HL-60 (cell line): ENCODE measurements around the gene RPL10A.

ENCODE experiments used
- DNase-seq, 2 experiments: peaks; one replicate each; pipeline ENCODE4 v3.0.0-alpha.2; 2010 to 2020; ENCODE audit warnings: low read depth in 1 of 2, low spot score in 1 of 2
- H3K27ac ChIP-seq: fragments of 250-450 bp; sonication (Bioruptor Pico); replicated peaks from 2 replicates; pipeline ENCODE4 v1.5.1; 2020; ENCODE audit warnings: mild to moderate bottlenecking, moderate library complexity
- H3K27me3 ChIP-seq: fragments of 250-450 bp; sonication (Bioruptor Pico); 2 replicates; pipeline ENCODE4 v1.5.1; 2021; ENCODE audit warnings: mild to moderate bottlenecking, moderate library complexity; ENCODE audit not compliant: insufficient read depth, poor library complexity, severe bottlenecking
- H3K4me3 ChIP-seq: replicated peaks from 2 replicates; pipeline ENCODE4 v1.5.1; 2011; ENCODE audit warnings: mild to moderate bottlenecking, control low read depth, low read length; ENCODE audit not compliant: insufficient read depth
- CTCF ChIP-seq: IDR thresholded peaks from one replicate; pipeline ENCODE4 v1.5.1; 2011; ENCODE audit warnings: low read length, control low read depth, inconsistent platforms; ENCODE audit not compliant: insufficient read depth
- GABPA ChIP-seq: IDR thresholded peaks from 2 replicates; pipeline ENCODE4 v1.6.1; 2012; ENCODE audit warnings: low read depth
- POLR2AphosphoS5 ChIP-seq: IDR thresholded peaks from 2 replicates; pipeline ENCODE4 v1.6.1; 2012; ENCODE audit warnings: low read depth
- REST ChIP-seq: IDR thresholded peaks from 2 replicates; pipeline ENCODE4 v1.6.1; 2012; ENCODE audit warnings: low read depth; ENCODE audit not compliant: insufficient replicate concordance
- SPI1 ChIP-seq: IDR thresholded peaks from 2 replicates; pipeline ENCODE4 v1.6.1; 2012; ENCODE audit warnings: low read depth, mild to moderate bottlenecking, borderline replicate concordance

Gene RPL10A

GRCh38 chr6:35463292-35463691 lies 4.9 kb upstream of the RPL10A start:
- no peak for DNase-seq
- H3K27ac ChIP-seq: no peak overlapping the region
- no peak for TF ChIP-seq POLR2AphosphoS5
- no peak for TF ChIP-seq REST
- TF ChIP-seq SPI1: no peak
- TF ChIP-seq CTCF: no peak
- TF ChIP-seq GABPA: no peak
- H3K27me3 ChIP-seq: no peaks in the 10 kb centered on the region
- H3K4me3 ChIP-seq: no peak overlapping the region

GRCh38 chr6:35465646-35466045 lies 2.6 kb upstream of the RPL10A start:
- no peak overlapping the region for H3K27ac ChIP-seq
- H3K27me3 ChIP-seq: no peaks in the 10 kb centered on the region
- H3K4me3 ChIP-seq: no peak overlapping the region
- TF ChIP-seq CTCF (no peak), POLR2AphosphoS5 (no peak), SPI1 (no peak), REST (no peak), GABPA (no peak)
- no peak for DNase-seq

- no peaks in the 10 kb centered on the region for H3K27me3 ChIP-seq
- TF ChIP-seq CTCF (no peak), SPI1 (no peak), POLR2AphosphoS5 (no peak), REST (no peak), GABPA (no peak)
- peak overlapping the region; percentile 95 for H3K4me3 ChIP-seq
- DNase-seq: no peak
- peak overlapping the region; percentile 92 for H3K27ac ChIP-seq
Observed at GRCh38 chr6:35468980-35469750, 964 bp downstream of the RPL10A start.
